Stimulated activated CD4-positive, alpha-beta T cell treated with anti-CD3 and anti-CD28 coated beads, Interleukin-4, amount 100 ng/mL, for 4 hours (primary cell): ENCODE data around the gene AMN.

Experiments used
- DNase-seq, 2 experiments: peaks; one replicate each; pipeline ENCODE4 v3.0.0-alpha.2; 2020

Gene AMN

GRCh38 chr14:102969901-102970300, 47.4 kb downstream of the AMN start:
- DNase-seq, result no peak

- DNase-seq, result no peak
Measured at GRCh38 chr14:102970496-102970895, 48.0 kb downstream of the AMN start.

- DNase-seq, result no peak
Measured at GRCh38 chr14:102971314-102971713, 48.9 kb downstream of the AMN start.

GRCh38 chr14:102971836-102972606, 49.6 kb downstream of the AMN start:
- no peak for DNase-seq

DNA sequence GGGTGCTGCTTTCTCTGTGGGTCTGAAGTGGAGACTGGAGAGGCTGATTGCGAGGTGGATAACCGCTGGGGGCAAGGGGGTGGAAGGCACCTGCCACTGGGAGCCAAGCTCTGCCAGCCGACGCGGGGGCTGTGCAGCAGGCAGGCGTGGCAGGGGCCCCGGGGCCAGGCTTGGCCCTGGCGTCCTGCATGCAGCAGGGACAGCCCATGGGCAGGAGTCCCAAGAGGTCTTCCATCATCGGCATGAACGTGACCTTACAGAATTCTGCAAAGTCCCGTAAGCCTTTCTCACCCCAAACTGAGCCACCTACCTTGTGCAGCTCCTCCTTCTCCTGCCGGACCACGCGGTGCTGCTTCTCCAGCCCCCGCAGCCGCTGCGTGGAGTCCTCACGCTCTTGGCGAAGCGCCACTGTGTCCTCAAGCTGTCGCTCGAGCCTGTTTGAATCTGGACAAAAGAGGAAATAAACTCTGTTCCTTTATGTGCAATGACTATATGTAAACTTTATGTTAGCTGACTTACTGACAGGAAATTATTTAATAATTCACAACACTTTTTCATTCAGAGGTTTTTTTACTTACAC, 51.3 kb downstream of the AMN start:
- no peak for DNase-seq

GRCh38 chr14:102975662-102976061, 53.2 kb downstream of the AMN start:
- DNase-seq, result no peak

DNA sequence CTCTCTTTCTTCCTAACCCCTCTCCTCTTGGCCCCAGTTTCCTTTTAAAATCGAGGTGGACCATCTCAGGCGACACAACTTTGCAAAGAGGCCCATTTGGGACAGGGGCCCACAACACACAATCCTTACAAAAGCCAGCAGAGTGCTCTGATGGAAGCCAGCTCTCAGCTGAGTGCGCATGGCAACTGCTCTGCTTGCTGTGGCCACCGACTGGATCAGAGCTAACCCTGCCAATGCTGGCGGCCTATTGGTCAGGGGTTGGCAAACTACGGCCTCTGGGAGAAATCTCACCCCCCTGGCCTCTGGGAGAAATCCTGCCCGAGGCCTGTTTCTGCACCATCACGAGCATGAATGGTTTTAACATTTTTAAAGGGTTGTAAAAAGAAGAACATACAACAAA, 55.0 kb downstream of the AMN start:
- no peak for DNase-seq

DNA sequence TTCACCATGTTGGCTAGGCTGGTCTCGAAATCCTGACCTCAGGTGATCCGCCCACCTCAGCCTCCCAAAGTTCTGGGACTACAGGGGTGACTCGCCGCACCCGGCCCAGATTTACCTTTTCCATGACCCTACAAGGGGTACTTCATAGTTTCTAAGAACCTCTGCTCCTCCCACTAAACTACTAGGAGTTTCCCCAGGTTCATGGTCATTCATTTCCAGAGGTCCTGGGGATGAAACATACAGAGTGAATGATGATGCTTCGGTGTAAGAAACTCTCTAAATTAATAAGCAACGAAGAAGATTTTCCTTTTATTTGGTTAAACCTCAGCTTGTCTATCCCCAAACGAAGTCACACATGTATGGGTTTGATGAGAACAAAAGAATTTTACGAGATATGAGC, 56.9 kb downstream of the AMN start:
- DNase-seq, result no peak

DNA sequence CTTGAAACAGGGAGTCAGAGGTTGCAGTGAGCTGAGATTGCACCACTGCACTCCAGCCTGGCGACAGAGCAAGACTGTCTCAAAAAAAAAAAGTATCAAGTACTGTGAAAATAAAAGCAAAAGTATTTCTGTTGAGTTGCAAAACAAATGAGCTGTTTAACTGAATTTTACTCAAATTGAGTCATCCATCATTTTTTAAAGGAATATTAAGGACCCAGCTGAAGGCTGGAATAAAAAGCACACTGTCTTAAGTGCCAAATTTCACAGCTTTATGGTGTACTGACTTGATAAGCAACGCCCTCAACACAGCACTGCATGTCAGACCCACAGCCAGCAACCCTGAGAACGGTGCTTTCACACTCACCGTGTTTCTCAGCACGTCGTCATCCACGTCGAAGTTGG, 57.9 kb downstream of the AMN start:
- no peak for DNase-seq
